PC-9 (cell line): ENCODE measurements around the gene TMEM187. TPM values are rescaled to one million over a fixed set of nuclear protein-coding genes. Genes with fewer than 3 reads are reported as not detected.

Experiments
- BruUV-seq: library from RNA; stranded (reverse); fragments of 400-500 nt; replicated peaks from 2 replicates; lab custom pipeline; 2021; lab: Mats Ljungman, UMichigan
- CTCF ChIA-PET: fragments of 300-600 bp; sonication (Branson Sonifier 250); formaldehyde crosslinking; loops from one replicate; lab custom pipeline; 2022; ENCODE audit warnings: antibody characterized with exemption; lab: Charles Lee
- POLR2A ChIA-PET: fragments of 300-600 bp; sonication (Branson Sonifier 250); formaldehyde crosslinking; loops from one replicate; lab custom pipeline; 2022; ENCODE audit warnings: antibody characterized with exemption; ENCODE audit not compliant: unreplicated experiment; lab: Charles Lee
- DNase-seq, 2 experiments: peaks; one replicate each; pipeline versions ENCODE4 v3.0.0 to v3.0.0-alpha.2; 2015 to 2022; ENCODE audit warnings: mixed read lengths in 1 of 2
- H2AFZ ChIP-seq: fragments of 200-600 bp; sonication (generic); 2 replicates; pipeline ENCODE4 v1.8.1; 2017; ENCODE audit warnings: antibody characterized with exemption
- H3F3A ChIP-seq: fragments of 200-600 bp; sonication (generic); 2 replicates; pipeline ENCODE4 v1.8.1; 2017; ENCODE audit warnings: antibody characterized with exemption, mild to moderate bottlenecking, low read depth; ENCODE audit not compliant: insufficient read depth
- H3K27ac ChIP-seq: fragments of 200-600 bp; sonication (generic); 2 replicates; pipeline ENCODE4 v1.6.1; 2016; ENCODE audit warnings: mixed run types
- H3K27me3 ChIP-seq: fragments of 200-600 bp; sonication (generic); 2 replicates; pipeline ENCODE4 v1.6.1; 2016; ENCODE audit warnings: low read depth, mixed run types; ENCODE audit not compliant: insufficient read depth
- H3K36me3 ChIP-seq: fragments of 200-600 bp; sonication (generic); 2 replicates; pipeline ENCODE4 v1.6.1; 2016; ENCODE audit warnings: low read depth, mixed run types
- H3K4me1 ChIP-seq: fragments of 200-600 bp; sonication (generic); replicated peaks from 2 replicates; pipeline ENCODE4 v1.6.1; 2016; ENCODE audit warnings: mixed run types; ENCODE audit not compliant: insufficient read depth
- H3K4me2 ChIP-seq: fragments of 200-600 bp; sonication (generic); 2 replicates; pipeline ENCODE4 v1.6.1; 2017; ENCODE audit warnings: mixed run types
- H3K4me3 ChIP-seq: fragments of 200-600 bp; sonication (generic); 2 replicates; pipeline ENCODE4 v1.6.1; 2016; ENCODE audit warnings: mixed run types
- H3K79me2 ChIP-seq: fragments of 200-600 bp; sonication (generic); 2 replicates; pipeline ENCODE4 v1.6.1; 2017; ENCODE audit warnings: low read depth, mixed run types
- H3K9me2 ChIP-seq: fragments of 200-600 bp; sonication (generic); 2 replicates; pipeline ENCODE4 v1.8.1; 2017; ENCODE audit warnings: mild to moderate bottlenecking; ENCODE audit not compliant: insufficient read depth
- H3K9me3 ChIP-seq: fragments of 200-600 bp; sonication (generic); 2 replicates; pipeline ENCODE4 v1.8.1; 2016; ENCODE audit warnings: low read depth; ENCODE audit not compliant: insufficient read depth
- H4K20me1 ChIP-seq: fragments of 200-600 bp; sonication (generic); 2 replicates; pipeline ENCODE4 v1.8.1; 2017; ENCODE audit not compliant: insufficient read depth
- EZH2 ChIP-seq: fragments of 200-600 bp; sonication (generic); IDR thresholded peaks from 2 replicates; pipeline ENCODE4 v1.8.0; 2017; ENCODE audit warnings: antibody characterized with exemption, low read depth
- intact Hi-C: fragments of 100-400 bp; cut with micrococcal nuclease; formaldehyde crosslinking; loops from one replicate; pipeline ENCODE4 v1.10.0; 2022; ENCODE audit not compliant: unreplicated experiment
- total RNA-seq: library from RNA; stranded (reverse); gene quantifications from 2 replicates; pipeline ENCODE4 v1.2.3, GENCODE V29; 2021
- TF ChIP-seq, protein P1 (sequence below): fragments of 200-600 bp; sonication (generic); conservative IDR thresholded peaks from 2 replicates; pipeline ENCODE4 v1.6.1; 2017; ENCODE audit warnings: mixed run types, antibody characterized with exemption, mild to moderate bottlenecking, moderate library complexity

TMEM187 gene
- total RNA-seq, 1 experiment from 2014 or later, result 20.1 TPM

DNA sequence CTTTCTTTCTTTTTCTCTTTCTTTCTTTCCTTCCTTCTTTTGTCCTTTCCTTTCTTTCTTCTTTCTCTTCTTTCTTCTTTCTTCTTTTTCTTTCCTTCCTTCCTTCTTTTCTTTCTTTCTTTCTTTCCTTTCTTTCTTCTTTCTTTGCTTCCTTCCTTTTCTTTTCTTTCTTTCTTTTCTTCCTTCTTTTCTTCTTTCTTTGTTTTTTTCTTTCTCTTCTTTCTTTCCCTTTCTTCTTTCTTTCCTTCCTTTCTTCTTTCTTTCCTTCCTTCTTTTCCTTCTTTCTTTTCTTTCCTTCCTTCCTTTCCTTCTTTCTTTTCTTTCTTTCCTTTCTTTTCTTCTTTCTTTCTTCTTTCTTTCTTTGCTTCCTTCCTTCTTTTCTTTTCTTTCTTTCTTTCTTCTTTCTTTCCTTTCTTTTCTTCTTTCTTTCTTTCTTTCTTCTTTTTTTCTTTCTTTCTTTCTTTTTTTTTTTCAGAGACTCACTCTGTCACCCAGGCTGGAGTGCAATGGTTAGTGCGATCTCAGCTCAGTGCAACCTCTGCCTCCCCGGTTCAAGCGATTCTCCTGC, 18.5 kb downstream of the TMEM187 start:
- no peaks in the 10 kb centered on the region for H3K79me2 ChIP-seq
- POLR2A ChIA-PET, result no interaction called here
- no peak overlapping the region for H3K4me3 ChIP-seq
- H3K9me3 ChIP-seq, result no peaks in the 10 kb centered on the region
- TF ChIP-seq EZH2, result no peak
- TF ChIP-seq, protein P1, sequence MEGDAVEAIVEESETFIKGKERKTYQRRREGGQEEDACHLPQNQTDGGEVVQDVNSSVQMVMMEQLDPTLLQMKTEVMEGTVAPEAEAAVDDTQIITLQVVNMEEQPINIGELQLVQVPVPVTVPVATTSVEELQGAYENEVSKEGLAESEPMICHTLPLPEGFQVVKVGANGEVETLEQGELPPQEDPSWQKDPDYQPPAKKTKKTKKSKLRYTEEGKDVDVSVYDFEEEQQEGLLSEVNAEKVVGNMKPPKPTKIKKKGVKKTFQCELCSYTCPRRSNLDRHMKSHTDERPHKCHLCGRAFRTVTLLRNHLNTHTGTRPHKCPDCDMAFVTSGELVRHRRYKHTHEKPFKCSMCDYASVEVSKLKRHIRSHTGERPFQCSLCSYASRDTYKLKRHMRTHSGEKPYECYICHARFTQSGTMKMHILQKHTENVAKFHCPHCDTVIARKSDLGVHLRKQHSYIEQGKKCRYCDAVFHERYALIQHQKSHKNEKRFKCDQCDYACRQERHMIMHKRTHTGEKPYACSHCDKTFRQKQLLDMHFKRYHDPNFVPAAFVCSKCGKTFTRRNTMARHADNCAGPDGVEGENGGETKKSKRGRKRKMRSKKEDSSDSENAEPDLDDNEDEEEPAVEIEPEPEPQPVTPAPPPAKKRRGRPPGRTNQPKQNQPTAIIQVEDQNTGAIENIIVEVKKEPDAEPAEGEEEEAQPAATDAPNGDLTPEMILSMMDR, result no peak
- no peaks in the 10 kb centered on the region for H3K9me2 ChIP-seq
- H3K27me3 ChIP-seq, result no peaks in the 10 kb centered on the region
- CTCF ChIA-PET, result no interaction called here
- no peaks in the 10 kb centered on the region for H3K36me3 ChIP-seq
- no peaks in the 10 kb centered on the region for H4K20me1 ChIP-seq
- DNase-seq, result no peak
- no peak overlapping the region for H3K27ac ChIP-seq
- H3F3A ChIP-seq, result no peaks in the 10 kb centered on the region
- intact Hi-C loops, result no loop called here
- BruUV-seq, result no TSS peak
- no peak overlapping the region for H3K4me2 ChIP-seq
- no peak overlapping the region for H2AFZ ChIP-seq
- no peaks in the 10 kb centered on the region for H3K4me1 ChIP-seq

DNA sequence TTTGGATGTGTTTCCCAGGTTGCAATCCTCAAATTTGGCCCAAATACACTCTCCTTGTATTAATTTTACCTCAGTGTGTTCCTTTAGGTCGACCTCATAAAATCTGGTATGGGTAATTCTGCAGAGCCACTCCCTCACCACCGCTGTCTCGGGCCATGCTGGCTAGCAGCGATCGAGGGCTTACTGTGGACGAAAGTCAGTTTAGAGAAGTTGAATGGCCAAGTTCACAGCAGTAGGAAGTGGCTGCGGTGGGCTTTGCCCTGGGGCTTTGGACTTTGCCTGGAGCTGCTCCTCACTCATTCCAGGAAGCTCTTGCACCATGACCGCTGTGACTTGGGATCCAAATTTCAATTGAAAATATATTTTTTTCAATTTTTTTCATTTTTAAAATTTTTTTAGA, 19.6 kb downstream of the TMEM187 start:
- CTCF ChIA-PET, result no interaction called here
- no peaks in the 10 kb centered on the region for H3K79me2 ChIP-seq
- H2AFZ ChIP-seq, result no peak overlapping the region
- no peaks in the 10 kb centered on the region for H3K9me2 ChIP-seq
- H3K27me3 ChIP-seq, result no peaks in the 10 kb centered on the region
- POLR2A ChIA-PET, result no interaction called here
- H3K36me3 ChIP-seq, result no peaks in the 10 kb centered on the region
- BruUV-seq, result no TSS peak
- no peaks in the 10 kb centered on the region for H3K9me3 ChIP-seq
- no peaks in the 10 kb centered on the region for H3K4me1 ChIP-seq
- intact Hi-C loops, result no loop called here
- TF ChIP-seq, protein P1, result no peak
- no peak for TF ChIP-seq EZH2
- no peak overlapping the region for H3K4me3 ChIP-seq
- no peak overlapping the region for H3K27ac ChIP-seq
- H3K4me2 ChIP-seq, result no peak overlapping the region
- no peaks in the 10 kb centered on the region for H4K20me1 ChIP-seq
- H3F3A ChIP-seq, result no peaks in the 10 kb centered on the region
- no peak for DNase-seq

DNA sequence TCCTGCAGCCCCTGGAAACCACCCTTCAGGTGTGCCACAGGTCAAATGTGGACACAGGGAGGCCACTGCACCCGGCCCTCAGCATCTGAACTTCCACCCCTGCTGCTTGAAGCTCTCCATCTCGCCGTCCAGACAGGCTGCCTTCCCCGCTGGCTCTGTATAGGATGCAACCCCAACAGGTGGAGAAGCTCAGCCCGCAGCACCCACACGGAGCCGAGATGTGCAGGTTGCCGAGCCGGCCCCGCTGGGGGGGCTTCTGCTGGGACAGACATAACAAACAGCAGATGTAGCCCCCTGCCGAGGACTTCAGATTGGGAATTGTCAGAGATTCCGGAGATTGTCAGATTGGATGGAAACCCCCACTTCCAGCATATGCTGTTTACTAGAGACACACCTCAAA, 20.5 kb downstream of the TMEM187 start:
- H3F3A ChIP-seq, result no peaks in the 10 kb centered on the region
- BruUV-seq, result no TSS peak
- H3K9me2 ChIP-seq, result no peaks in the 10 kb centered on the region
- H3K27ac ChIP-seq, result no peak overlapping the region
- H2AFZ ChIP-seq, result no peak overlapping the region
- no peaks in the 10 kb centered on the region for H3K9me3 ChIP-seq
- TF ChIP-seq, protein P1, result no peak
- TF ChIP-seq EZH2, result no peak
- H3K4me3 ChIP-seq, result no peak overlapping the region
- no peaks in the 10 kb centered on the region for H3K4me1 ChIP-seq
- H3K27me3 ChIP-seq, result no peaks in the 10 kb centered on the region
- POLR2A ChIA-PET, result no interaction called here
- CTCF ChIA-PET, result no interaction called here
- H3K4me2 ChIP-seq, result no peak overlapping the region
- no peaks in the 10 kb centered on the region for H4K20me1 ChIP-seq
- H3K36me3 ChIP-seq, result no peaks in the 10 kb centered on the region
- intact Hi-C loops, result no loop called here
- DNase-seq, result no peak
- no peaks in the 10 kb centered on the region for H3K79me2 ChIP-seq
